ENCODE data around the gene BANF1.
"Not testable (repeated sequence)": the region's sequence is repeated elsewhere in the genome, so short reads cannot be mapped to it uniquely, and the experiment has no call there.

The BANF1 gene

DNA sequence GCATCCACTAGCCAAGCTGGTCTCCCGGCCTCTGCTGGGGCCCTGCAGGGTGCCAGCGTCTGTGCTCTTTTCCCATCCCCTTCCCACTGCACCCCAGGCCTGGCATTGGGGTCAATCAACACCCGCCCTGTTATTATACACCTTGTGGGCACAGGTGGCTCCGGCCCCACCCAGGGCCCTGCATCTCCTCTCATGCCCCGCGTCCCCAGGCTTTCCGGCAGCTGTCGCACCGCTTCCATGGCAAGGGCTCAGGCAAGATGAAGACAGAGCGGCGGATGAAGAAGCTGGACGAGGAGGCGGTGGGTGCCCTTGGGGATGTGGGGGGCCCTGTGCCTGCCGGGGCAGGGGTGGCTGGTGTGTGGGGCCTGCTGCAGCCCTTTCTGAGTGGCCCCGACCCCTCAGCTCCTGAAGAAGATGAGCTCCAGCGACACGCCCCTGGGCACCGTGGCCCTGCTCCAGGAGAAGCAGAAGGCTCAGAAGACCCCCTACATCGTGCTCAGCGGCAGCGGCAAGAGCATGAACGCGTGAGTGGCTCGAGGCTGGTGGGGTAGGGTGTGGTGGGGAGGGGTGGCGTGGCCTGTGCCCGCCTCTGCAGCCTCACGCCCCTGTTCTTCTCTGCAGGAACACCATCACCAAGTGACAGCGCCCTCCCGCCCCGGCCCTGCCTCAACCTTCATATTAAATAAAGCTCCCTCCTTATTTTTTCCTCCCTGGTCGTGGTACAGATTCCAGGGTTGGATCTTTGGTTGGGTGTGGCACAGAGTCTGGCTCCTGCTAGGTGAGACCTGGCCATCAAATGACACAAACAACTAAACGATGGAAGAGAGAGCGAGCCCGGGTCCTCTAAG lies 23.7 kb upstream of the BANF1 start:
- no peak for DNase-seq

DNA sequence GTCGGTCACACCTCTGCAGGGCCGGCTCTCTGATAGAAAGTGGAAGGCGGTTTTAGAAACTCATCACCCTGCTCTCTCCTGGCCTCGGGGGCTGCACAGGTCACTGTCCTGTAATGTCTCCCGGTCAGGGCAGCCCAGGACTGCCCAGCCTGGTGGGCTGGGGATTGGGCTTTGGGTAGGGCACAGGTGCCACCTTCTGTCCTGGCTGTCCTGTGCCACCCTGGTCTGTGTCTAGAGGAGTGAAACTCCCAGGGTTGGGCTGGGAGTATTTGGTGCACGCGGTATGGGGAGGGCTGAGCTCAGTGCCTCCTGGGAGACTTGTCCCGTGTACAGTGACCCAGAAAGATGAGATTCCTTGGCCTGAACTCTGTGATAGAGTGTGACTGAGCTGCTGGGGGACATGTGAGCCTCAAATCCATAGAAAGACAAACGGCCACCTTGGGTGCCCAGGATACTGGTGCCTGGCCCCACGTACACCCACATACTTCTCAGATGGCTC lies 23.0 kb upstream of the BANF1 start:
- no peak for DNase-seq

DNA sequence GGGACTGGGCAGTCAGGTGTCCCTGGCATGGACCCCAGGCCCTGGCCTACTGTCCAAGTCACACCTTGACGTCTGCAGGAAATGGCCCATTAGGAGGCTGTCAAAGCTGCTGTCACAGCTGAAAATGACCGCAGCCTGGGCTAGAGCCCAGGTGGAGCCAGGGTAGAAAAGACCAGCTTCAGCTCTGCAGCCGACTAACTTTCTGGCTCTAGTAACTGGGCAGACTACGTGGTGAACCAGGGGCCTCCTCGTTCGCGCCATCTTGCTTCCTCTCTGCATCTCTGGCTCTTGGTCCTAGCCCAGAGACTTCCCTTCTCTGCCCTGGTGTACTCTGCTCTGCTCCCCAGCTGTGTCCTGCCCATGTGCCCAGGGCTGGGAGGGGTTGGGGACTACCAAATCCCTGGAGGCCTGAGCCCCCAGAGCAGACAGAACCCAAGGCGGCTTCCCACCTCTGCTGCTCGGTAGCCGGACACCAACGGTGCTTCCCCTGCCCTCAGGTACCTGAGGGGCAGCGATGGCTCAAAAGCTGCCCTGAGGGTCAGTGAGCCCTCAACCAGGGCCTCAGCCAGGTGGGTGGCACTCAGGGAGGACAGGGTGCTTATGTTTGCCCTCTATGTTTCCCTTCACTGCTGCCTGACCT lies 21.1 kb upstream of the BANF1 start:
- no peak for DNase-seq

DNA sequence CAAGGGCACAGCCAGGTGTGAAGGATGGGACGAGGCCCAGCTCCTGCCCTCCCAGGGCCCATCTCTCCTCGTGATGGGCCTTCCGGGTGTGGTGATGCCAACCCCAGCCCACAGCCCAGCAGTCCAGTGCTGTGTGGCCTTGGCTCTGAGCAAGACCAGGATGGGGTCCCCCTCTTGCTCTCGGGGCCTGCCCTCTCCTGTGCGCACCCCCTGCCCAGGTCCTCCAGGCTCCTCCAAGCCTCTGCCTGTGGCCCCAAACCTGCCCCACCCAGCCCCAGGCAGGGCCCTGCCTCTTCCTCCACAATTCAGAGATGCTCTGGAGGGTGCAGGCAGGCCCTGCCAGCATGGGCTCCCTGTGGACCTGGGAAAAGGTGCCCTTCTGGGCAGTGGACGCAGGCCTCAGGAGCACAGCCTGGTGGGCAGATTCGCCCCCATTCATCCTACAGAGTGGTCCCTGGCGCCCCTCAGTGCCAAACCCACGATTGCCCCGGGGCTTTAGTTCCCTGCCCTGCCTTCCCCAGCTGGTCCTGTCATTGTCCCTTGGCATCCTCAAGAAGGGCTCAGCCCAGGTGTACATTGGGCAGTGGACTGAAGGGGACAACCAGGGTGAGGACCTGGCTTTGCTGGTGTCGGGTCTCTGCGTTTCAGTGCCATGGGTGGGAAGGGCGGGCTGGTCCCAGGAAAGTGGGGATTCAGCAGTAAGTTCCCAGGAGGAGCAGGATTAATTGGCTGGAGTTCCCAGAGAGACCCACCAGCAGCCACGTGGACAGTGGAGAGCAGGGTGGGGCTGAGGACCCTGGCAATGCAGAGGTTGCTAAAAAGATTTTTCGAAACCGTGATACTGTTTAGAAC lies 20.1 kb upstream of the BANF1 start:
- no peak for DNase-seq

- no peak for DNase-seq
Measured at GRCh38 chr11:65982824-65983588, 19.3 kb upstream of the BANF1 start.

- DNase-seq: no peak
Measured at GRCh38 chr11:65983589-65983987, 18.7 kb upstream of the BANF1 start.

- DNase-seq: no peak
Measured at GRCh38 chr11:65987336-65987735, 15.0 kb upstream of the BANF1 start.

DNA sequence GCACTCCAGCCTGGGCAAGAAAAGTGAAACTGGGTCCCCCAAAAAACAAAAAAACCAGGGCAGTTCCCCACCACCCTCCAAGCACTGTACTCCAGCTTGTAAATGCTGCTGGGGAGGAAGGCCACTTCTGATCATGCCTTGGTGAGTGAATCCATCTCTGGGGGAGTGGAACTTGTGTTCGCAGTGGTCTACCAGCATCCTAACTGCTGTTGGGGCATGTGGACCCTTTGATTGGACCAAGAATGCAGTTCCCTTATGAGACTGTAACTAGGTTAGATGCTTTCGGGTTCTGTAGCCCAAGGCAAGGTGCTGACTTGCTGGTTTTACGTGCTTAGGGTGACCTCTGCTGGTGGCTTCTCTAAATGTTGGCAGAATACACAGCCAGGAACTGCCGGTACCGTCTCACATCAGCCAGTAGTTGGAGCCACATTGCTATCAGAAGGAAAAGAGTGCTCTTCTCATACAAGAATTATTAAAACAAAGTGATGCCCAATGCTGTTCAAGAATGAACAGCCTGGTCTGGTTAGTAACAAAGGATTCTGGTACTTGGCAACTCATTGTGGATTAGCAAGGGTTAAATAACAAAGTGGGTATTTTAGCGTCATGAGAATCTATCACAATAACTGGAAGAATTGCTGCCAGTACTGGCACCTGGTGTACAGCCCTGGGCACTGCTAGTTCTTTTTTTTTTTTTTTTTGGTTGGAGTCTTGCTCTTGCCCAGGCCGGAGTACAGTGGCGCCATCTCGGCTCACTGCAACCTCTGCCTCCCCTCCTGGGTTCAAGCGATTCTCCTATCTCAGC lies 13.3 kb upstream of the BANF1 start:
- DNase-seq: peak; percentile 90

DNA sequence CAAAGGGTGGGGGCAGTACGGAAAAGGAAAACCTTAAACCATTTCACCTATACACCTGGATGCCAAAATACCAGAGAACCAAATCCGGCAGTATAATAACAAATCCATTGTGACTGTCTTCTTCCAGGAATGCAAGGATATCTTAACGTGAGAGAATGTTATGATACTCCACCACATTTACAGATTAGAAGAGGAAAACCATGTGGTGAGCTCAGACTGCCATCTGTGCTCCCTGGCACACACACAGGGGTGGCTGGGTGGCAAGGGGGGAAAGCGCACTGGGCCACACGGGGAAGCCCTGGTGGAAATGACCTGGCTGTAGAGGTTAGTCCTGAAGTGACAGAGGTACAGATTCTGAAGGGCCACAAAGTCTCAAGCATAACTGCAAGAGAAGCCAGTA lies 10.2 kb upstream of the BANF1 start:
- no peak for DNase-seq

DNA sequence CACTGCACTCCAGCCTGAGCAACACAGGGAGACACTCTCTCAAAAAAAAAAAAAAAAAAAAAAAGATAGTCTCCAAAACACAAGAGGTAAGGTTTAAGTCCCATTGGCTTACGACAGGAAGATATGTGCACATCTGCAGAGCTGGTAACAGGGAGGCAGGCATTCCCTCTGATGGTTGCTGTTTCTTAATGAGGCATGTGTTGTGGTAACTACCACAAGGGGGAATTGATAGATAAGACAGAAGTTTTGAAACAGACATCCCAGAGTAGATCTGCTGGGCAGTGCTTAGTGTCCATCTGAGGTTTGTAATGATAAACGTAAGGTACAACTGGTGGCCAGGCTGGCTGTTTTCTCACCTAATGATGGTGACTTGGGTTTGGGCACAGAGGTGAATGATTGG lies 5.0 kb upstream of the BANF1 start:
- no peak for DNase-seq

- no peak for DNase-seq
Measured at GRCh38 chr11:66002648-66003225, 434 bp downstream of the BANF1 start.

GRCh38 chr11:66003291-66003690 lies 988 bp downstream of the BANF1 start:
- DNase-seq: no peak

DNA sequence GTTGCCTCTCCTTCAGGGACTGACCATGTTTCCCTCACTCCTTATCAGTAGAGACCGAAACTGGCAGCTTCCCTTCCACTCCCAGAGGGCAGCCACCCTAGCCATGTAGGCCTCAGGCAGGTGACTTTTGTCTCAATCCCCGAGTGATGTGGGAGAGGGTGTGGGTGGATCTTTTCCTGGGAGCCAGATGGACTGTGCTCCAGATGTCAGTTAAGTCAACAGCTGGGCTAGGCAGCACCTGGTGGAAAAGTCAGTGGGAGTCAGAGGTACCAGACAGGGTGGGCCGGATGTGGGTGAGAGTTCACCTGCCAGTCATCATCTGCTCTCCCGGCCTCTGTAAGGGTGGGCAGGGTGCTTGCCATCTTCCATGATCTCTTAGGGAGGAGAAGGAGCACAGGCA lies 1.9 kb downstream of the BANF1 start:
- DNase-seq: no peak

GRCh38 chr11:66006134-66006890 lies 4.0 kb downstream of the BANF1 start:
- no peak for DNase-seq

DNA sequence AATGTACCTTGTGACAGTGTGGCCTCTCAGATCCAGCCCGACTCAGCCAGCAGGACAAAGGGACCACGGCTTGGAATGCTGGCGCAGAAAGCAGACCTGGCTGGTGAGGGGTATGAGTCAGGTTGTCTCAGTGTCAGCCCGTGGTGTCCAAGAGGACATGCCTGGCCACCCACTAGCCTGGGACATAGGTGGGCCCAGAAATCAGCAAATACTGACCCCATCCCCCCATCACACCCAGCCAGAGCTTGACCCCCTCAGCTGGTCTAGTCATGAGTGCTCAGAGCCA lies 4.5 kb downstream of the BANF1 start:
- DNase-seq: no peak

DNA sequence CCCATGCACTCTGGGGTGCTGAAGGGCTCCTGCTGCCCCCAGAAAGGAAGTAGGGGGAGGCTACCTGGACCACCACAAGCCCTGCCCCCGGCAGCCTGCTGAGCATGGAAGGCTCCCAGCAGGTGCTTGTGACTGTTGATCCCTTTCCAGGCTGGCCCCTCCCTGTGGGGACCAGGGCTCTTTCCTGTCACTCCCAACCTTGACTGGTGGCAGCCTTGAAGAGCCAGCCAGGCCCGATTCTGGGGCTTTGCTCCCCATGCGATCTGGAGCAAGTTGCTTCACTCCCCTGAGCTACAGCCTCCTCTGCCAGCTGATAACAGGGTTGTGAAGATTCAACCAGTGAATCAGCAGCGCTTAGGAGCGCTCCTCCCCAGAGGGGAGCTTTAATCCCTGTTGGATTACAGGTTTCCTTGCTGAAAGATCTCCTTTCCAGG lies 4.9 kb downstream of the BANF1 start:
- no peak for DNase-seq

GRCh38 chr11:66008095-66008467 lies 5.8 kb downstream of the BANF1 start:
- no peak for DNase-seq

DNA sequence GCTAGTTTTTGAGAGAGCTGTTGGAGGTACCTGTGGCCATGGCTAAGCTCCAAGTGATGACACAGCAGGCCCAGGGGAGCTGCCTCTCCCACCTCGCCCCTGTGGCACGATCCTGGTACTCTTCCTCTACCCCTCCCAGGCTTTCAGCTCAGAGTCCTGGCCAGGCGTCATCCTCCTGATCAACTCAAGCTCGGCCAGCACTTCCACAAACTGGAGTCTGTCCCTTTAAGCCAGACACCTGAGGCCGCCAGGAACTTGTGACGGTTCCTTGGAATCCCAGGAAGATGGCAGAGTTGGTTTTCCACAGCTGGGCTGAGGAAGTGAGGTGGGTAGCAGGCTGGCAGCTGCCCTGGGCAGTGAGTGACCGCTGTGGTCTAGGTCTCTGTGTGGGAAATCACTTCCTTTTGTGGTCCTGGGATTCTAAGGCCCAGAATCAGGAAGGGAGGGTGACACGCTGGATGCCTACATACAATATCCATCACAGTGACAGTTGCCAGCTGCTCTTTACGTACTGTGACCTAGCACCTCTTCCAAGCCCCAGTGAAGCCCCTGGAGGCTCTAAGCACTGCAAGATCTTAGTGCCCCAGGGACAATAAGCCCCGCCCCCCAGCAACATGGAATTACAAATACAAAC lies 6.3 kb downstream of the BANF1 start:
- DNase-seq: no peak

GRCh38 chr11:66010036-66010435 lies 7.7 kb downstream of the BANF1 start:
- not testable (repeated sequence) for DNase-seq

DNA sequence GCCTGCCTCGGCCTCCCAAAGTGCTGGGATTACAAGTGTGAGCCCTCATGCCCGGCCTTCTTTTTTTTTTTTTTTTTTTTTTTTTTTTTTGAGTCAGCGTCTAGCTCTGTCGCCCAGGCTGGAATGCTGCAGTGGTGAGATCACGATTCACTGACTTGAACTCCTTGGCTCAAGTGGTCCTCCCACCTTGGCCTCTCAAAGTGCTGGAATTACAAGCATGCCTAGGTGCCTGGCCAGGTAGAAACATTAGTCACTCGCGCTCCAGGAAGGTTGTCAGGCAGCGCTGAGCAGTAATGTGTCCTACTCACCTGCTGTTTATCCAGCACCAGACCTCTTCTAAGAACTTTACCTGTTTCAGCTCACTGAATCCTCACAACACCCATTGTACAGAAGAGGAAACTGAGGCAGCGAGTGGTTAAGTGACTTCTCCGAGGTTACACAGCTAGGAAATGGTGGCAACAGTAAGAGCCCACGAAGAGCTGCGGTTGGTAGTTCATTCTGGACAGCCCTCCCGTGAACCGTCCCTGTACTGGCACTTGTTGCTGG lies 9.0 kb downstream of the BANF1 start:
- DNase-seq: peak; percentile 60
